SU-DHL-6 (cell line): ENCODE data around the gene JSRP1.
A peak's percentile ranks its signal among the peaks of the same experiment; 100 is the strongest.

ENCODE experiments used
- H2AFZ ChIP-seq: fragments of 200-600 bp; sonication (generic); 2 replicates; pipeline ENCODE4 v1.6.1; 2014; ENCODE audit warnings: low read depth, mild to moderate bottlenecking, moderate library complexity, mixed read lengths, antibody characterized with exemption, low read length; ENCODE audit not compliant: severe bottlenecking
- H3F3A ChIP-seq: fragments of 200-600 bp; shearing (Covaris generic); 2 replicates; pipeline ENCODE4 v1.6.0; 2016; ENCODE audit warnings: antibody characterized with exemption, mild to moderate bottlenecking; ENCODE audit not compliant: insufficient read depth
- H3K27ac ChIP-seq: fragments of 200-600 bp; sonication (generic); 2 replicates; pipeline ENCODE4 v1.5.1; 2016; ENCODE audit warnings: low read depth, mild to moderate bottlenecking, low read length, moderate library complexity, mixed read lengths
- H3K27me3 ChIP-seq: fragments of 200-600 bp; sonication (generic), shearing (Covaris generic); 2 replicates; pipeline ENCODE4 v1.6.0; 2014; ENCODE audit warnings: mild to moderate bottlenecking, low read length
- H3K36me3 ChIP-seq: fragments of 200-600 bp; sonication (generic); 2 replicates; pipeline ENCODE4 v1.6.1; 2014; ENCODE audit warnings: mild to moderate bottlenecking, low read length, mixed read lengths
- H3K4me2 ChIP-seq: fragments of 300-600, 200-600 bp; shearing (Covaris generic), sonication (generic); 2 replicates; pipeline ENCODE4 v1.6.0; 2014; ENCODE audit warnings: low read length, low read depth, mild to moderate bottlenecking; ENCODE audit not compliant: poor library complexity, severe bottlenecking
- H3K4me3 ChIP-seq: fragments of 200-600 bp; sonication (generic); 2 replicates; pipeline ENCODE4 v1.5.1; 2014; ENCODE audit warnings: antibody characterized with exemption, low read length, mild to moderate bottlenecking, mixed read lengths; ENCODE audit not compliant: insufficient read depth, poor library complexity, severe bottlenecking
- H3K79me2 ChIP-seq: fragments of 200-600 bp; sonication (generic); 2 replicates; pipeline ENCODE4 v1.6.1; 2014; ENCODE audit warnings: mild to moderate bottlenecking, low read length, moderate library complexity; ENCODE audit not compliant: insufficient read depth
- H3K9ac ChIP-seq: fragments of 200-600 bp; sonication (generic); 2 replicates; pipeline ENCODE4 v1.7.0; 2014; ENCODE audit warnings: mild to moderate bottlenecking, low read length
- H3K9me2 ChIP-seq: fragments of 200-600 bp; sonication (generic); replicated peaks from 2 replicates; pipeline ENCODE4 v1.6.1; 2014; ENCODE audit warnings: low read length; ENCODE audit not compliant: insufficient read depth
- H3K9me3 ChIP-seq: fragments of 200-600 bp; sonication (generic); 2 replicates; pipeline ENCODE4 v1.6.1; 2014; ENCODE audit warnings: low read length, mixed read lengths; ENCODE audit not compliant: insufficient read depth
- H4K20me1 ChIP-seq: fragments of 200-600 bp; sonication (generic); 2 replicates; pipeline ENCODE4 v1.6.1; 2014; ENCODE audit warnings: low read depth, mild to moderate bottlenecking, antibody characterized with exemption, low read length, moderate library complexity, mixed read lengths
- EZH2phosphoT487 ChIP-seq: fragments of 200-600 bp; sonication (generic), shearing (Covaris generic); conservative IDR thresholded peaks from 2 replicates; pipeline ENCODE4 v1.6.1; 2018; ENCODE audit warnings: mild to moderate bottlenecking, antibody characterized with exemption, low read length, moderate library complexity, mixed read lengths
- TF ChIP-seq, protein P1 (sequence below): fragments of 200-600 bp; sonication (generic); IDR thresholded peaks from one replicate; pipeline ENCODE4 v1.5.1; 2017; ENCODE audit warnings: antibody characterized with exemption, mild to moderate bottlenecking, low read length, moderate library complexity; ENCODE audit not compliant: insufficient read depth, poor library complexity, severe bottlenecking

JSRP1 gene, protein sequence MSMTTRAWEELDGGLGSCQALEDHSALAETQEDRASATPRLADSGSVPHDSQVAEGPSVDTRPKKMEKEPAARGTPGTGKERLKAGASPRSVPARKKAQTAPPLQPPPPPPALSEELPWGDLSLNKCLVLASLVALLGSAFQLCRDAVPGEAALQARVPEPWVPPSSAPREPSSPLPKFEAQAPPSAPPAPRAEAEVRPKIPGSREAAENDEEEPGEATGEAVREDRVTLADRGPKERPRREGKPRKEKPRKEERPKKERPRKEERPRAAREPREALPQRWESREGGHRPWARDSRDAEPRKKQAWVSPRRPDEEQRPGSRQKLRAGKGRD

DNA sequence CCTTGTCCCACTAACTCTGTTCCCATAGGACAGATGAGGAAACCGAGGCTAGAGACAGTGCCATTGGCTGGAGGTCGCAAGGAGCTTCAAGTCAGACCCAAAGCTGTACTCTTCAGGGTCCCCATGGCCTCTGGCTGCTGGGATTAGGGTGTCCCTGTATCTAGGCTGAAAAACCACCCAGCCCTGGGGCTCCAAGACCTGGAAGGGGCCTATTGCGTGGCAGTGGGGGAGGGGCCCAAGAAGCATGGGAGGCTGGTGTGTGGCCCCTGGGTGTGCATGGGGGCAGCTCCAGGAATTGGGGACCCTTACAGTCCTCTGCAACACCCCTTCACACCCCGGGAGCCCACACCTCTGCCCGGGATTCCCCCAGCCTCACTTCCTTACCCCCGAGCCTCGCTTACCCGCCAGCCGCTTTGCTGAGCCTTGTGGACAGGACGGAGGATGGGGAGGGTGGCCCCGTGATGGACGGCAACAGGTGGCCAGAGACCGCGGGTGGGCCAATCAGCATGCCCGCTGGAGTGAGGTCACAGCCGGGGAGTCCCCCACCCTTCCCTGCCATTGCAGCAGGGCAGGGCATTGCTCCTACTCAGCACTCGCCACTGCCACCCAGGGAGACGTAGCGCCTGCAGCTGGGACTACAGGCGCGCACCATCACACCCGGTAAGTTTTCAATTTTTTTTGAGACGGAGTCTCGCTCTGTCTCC is at the start of gene JSRP1:
TSS of gene JSRP1 (minus strand) at position 436 of the 704 bp plus-strand sequence. CDS start 1,103 bp downstream, outside the sequence.
- no peaks in the 10 kb centered on the region for H3K36me3 ChIP-seq
- H3F3A ChIP-seq = peaks cover 48% of the 10 kb centered on the region
- peak within 1 kb of the TSS; percentile 53 for H3K4me3 ChIP-seq
- H3K9me2 ChIP-seq = no peaks in the 10 kb centered on the region
- peak within 1 kb of the TSS; percentile 96 for H3K27ac ChIP-seq
- no peaks in the 10 kb centered on the region for H3K27me3 ChIP-seq
- H3K9me3 ChIP-seq = no peaks in the 10 kb centered on the region
- H3K79me2 ChIP-seq = no peaks in the 10 kb centered on the region
- TF ChIP-seq EZH2phosphoT487 = no peak
- TF ChIP-seq, protein P1, sequence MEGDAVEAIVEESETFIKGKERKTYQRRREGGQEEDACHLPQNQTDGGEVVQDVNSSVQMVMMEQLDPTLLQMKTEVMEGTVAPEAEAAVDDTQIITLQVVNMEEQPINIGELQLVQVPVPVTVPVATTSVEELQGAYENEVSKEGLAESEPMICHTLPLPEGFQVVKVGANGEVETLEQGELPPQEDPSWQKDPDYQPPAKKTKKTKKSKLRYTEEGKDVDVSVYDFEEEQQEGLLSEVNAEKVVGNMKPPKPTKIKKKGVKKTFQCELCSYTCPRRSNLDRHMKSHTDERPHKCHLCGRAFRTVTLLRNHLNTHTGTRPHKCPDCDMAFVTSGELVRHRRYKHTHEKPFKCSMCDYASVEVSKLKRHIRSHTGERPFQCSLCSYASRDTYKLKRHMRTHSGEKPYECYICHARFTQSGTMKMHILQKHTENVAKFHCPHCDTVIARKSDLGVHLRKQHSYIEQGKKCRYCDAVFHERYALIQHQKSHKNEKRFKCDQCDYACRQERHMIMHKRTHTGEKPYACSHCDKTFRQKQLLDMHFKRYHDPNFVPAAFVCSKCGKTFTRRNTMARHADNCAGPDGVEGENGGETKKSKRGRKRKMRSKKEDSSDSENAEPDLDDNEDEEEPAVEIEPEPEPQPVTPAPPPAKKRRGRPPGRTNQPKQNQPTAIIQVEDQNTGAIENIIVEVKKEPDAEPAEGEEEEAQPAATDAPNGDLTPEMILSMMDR = no peak
- H3K4me2 ChIP-seq = peak within 1 kb of the TSS; percentile 89
- H2AFZ ChIP-seq = peak within 1 kb of the TSS; percentile 16
- H4K20me1 ChIP-seq = no peaks in the 10 kb centered on the region
- peak within 1 kb of the TSS; percentile 57 for H3K9ac ChIP-seq

DNA sequence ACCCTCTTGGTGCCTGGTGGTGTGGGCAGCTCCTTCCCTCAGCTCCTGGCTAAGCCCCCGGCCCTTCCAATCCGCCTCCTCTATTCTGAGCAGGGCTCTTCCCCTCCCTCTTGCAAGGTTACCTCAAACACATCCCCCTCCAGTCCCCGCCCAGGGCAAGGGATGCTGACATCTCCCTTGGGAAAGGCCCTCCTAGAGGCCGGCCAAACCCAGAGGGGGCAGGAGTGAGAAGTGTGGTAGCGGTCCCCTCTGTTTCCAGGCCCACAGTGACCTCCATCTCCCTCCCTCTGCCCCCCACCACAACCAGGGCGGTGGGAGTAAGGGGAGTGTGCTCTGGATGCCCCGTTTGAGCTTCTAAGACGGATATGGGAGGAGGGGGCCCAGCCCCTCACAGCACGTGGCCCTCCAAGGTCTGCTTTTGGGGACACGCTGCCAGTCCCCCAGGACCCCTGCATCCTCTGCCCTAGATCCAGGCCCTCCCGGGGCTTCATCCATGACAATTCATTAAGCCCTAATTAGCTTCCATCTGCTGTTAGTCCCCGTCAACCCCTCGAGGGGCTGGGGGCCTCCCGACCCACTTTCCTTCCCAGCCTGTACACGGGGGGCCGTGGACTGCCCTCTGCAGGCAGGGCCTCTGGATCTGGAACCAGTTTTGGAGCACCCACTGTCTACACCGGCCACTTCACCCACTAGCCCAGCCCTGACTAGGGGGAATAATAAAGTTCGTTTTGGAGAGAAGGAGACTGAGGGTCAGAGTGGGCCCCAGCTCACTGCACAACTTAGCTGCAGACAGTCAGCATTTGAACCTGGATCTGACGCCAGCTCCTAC is 49.4 kb upstream of the JSRP1 start:
- Histone ChIP-seq H3K4me3 (no peak overlapping the region), H3F3A (no peaks in the 10 kb centered on the region), H2AFZ (no peak overlapping the region), H3K9me2 (no peaks in the 10 kb centered on the region), H3K9ac (no peak overlapping the region), H3K79me2 (no peaks in the 10 kb centered on the region), H3K27me3 (no peaks in the 10 kb centered on the region), H4K20me1 (no peaks in the 10 kb centered on the region), H3K27ac (no peak overlapping the region), H3K9me3 (no peaks in the 10 kb centered on the region), H3K4me2 (no peak overlapping the region), H3K36me3 (no peaks in the 10 kb centered on the region)
- no peak for TF ChIP-seq EZH2phosphoT487
- TF ChIP-seq, protein P1 = no peak

DNA sequence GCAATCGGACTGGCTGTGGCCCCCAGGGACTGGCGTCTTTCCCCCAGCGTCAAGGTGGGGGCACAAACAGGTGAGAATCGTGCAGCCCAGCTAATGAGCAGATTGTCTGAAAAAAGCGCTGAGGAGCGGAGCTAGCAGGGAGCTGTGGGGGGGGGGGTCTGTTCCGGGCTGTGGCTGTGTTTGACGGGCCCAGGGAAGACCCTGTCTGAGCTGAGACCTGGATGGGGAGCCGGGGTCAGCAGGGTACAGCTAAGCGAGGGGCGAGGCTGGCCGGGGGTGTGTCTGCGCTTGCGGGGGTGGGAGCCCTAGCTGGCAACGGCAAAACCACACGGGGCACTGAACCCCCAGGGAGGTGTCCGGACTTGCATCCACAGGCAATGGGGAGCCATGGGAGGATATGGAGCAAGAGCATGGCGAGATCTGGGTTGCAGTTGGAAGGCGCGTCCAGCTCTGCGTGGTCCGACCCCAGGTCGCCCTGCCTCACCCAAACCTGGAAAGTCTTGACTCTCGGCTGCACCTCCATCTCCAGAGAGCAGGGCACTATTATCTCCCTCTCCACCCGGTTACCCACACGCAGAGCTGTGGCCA is 47.1 kb upstream of the JSRP1 start:
- Histone ChIP-seq H3K4me2 (no peak overlapping the region), H3K27me3 (no peaks in the 10 kb centered on the region)

More for the DNA sequence above, 47.1 kb upstream of the JSRP1 start:
- TF ChIP-seq, protein P1 = no peak
- no peak for TF ChIP-seq EZH2phosphoT487
- Histone ChIP-seq H3K79me2 (no peaks in the 10 kb centered on the region), H3K27ac (no peak overlapping the region), H4K20me1 (no peaks in the 10 kb centered on the region), H3K9me2 (no peaks in the 10 kb centered on the region), H3K36me3 (no peaks in the 10 kb centered on the region), H3K4me3 (no peak overlapping the region), H3K9ac (no peak overlapping the region), H2AFZ (no peak overlapping the region), H3F3A (no peaks in the 10 kb centered on the region), H3K9me3 (no peaks in the 10 kb centered on the region)
